Keratinocyte (primary cell): ENCODE measurements around the gene ANKS1B.

ENCODE experiments used
- CTCF ChIP-seq, 3 experiments: IDR thresholded peaks in 1 of 3; conservative IDR thresholded peaks in 1 of 3; optimal IDR thresholded peaks in 1 of 3; 2 replicates in 2 of 3; 3 replicates in 1 of 3; pipeline versions ENCODE3 to v1.5.1; 2011; ENCODE audit warnings: low read length in 3 of 3, mild to moderate bottlenecking in 3 of 3, moderate library complexity in 2 of 3, control low read depth in 1 of 3, inconsistent platforms in 1 of 3; ENCODE audit not compliant: insufficient read depth in 2 of 3; ENCODE audit errors: extremely low read depth in 1 of 3
- EZH2 ChIP-seq: IDR thresholded peaks from one replicate; pipeline ENCODE4 v1.6.1; 2012; ENCODE audit warnings: inconsistent platforms, mild to moderate bottlenecking, low read length, moderate library complexity

- TF ChIP-seq CTCF (optimal IDR thresholded peaks at IDR 0.05 in 1 of 3, IDR thresholded peaks at IDR 0.05 in 1 of 3, conservative IDR thresholded peaks at IDR 0.05 in 1 of 3; ENCODE audit: extremely low read depth in 1 of 3, insufficient read depth in 2 of 3, low read length in 3 of 3) (no peak), EZH2 (no peak)
Measured at GRCh38 chr12:98788396-98788795, 1196.3 kb downstream of the ANKS1B start.
